ENCODE results near the gene KRTAP2-3. TPM values are rescaled to one million over a fixed set of nuclear protein-coding genes. Genes with fewer than 3 reads are reported as not detected.
A peak's percentile ranks its signal among the peaks of the same experiment; 100 is the strongest.
"Not testable (repeated sequence)": the region's sequence is repeated elsewhere in the genome, so short reads cannot be mapped to it uniquely, and the experiment has no call there.

The KRTAP2-3 gene
- total RNA-seq, result under 1 TPM in 1 of 8 experiments, not detected in 7; 0.33 TPM

DNA sequence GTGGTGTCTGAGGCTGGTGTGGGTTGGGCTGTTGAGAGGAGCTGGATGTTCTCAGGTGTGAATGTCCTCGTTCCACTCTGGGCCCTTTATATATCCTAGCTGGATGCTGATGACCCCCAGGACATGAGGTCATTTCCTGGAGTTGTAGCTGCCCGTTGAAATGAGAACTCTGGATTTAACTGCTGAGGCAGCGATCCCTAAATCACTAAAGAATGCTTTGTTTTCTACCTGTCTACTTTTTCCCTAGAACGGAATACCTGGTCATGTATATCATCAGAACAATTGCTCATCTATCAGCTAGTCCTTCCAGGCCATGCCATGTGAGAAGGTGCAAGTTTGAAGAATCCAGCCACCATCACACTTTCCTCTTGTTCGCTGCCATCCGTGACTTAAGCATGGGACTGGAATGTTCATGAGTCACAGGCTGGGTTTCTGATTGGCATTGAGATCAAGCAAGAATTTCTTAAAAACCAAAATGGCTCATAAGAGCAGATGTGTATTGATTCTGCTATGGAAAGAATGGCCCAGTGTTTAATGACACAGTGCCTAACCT lies at the start of gene KRTAP2-3:
TSS of gene KRTAP2-3 (minus strand) at position 63 of the 553 bp plus-strand sequence. CDS start 64 bp downstream, outside the sequence.
- in situ Hi-C loops (cut with MboI; ENCODE audit: low pct_unique_long_range_greater_than_20kb in 2 of 9, low sequenced_read_pairs in 9 of 9, unreplicated experiment in 9 of 9), result no loop called here
- ATAC-seq (replicated peaks in 6 of 8), result no peak
- whole genome bisulfite sequencing, 10 experiments, result 12 to 100% (median 75%) methylated on average over 1 to 6 of the region's 6 CpGs; no CpG with 5 or more reads in 3 of the 10 experiments
- H3K4me1 ChIP-seq (replicated peaks in 1 of 2), result no peaks in the 10 kb centered on the region
- no peak within 1 kb of the TSS for H3K27ac ChIP-seq
- no peak within 1 kb of the TSS for H3K4me3 ChIP-seq

- H3K4me1 ChIP-seq (replicated peaks in 1 of 2); H3K4me3 ChIP-seq; ATAC-seq (replicated peaks in 6 of 8); H3K27ac ChIP-seq; in situ Hi-C loops (cut with MboI; ENCODE audit: low pct_unique_long_range_greater_than_20kb in 2 of 9, low sequenced_read_pairs in 9 of 9, unreplicated experiment in 9 of 9): not testable (repeated sequence)
- WGBS, 10 experiments, result no CpG with 5 or more reads among the region's 1 CpG
Observed at GRCh38 chr17:41108728-41109386, 48.9 kb upstream of the KRTAP2-3 start.

GRCh38 chr17:41107941-41108450 lies 48.1 kb upstream of the KRTAP2-3 start:
- WGBS, 10 experiments, result 33 to 100% (median 58%) methylated on average over 1 of the region's 1 CpG; no CpG with 5 or more reads in 6 of the 10 experiments
- H3K4me3 ChIP-seq, result no peak overlapping the region

GRCh38 chr17:41105347-41105746 lies 45.4 kb upstream of the KRTAP2-3 start, which contains the start of gene KRTAP4-9:
KRTAP4-9 (plus strand) TSS chr17:41105389; CDS start chr17:41105389, 0 bp downstream.
- H3K4me1 ChIP-seq (replicated peaks in 1 of 2); H3K27ac ChIP-seq; H3K4me3 ChIP-seq; in situ Hi-C loops (cut with MboI; ENCODE audit: low pct_unique_long_range_greater_than_20kb in 2 of 9, low sequenced_read_pairs in 9 of 9, unreplicated experiment in 9 of 9); ATAC-seq (replicated peaks in 6 of 8): not testable (repeated sequence)
- WGBS, 10 experiments, result no CpG with 5 or more reads among the region's 10 CpGs

More at GRCh38 chr17:41107941-41108450, 48.1 kb upstream of the KRTAP2-3 start:
- no peak overlapping the region for H3K27ac ChIP-seq
- H3K4me1 ChIP-seq (replicated peaks in 1 of 2), result no peaks in the 10 kb centered on the region
- in situ Hi-C loops (cut with MboI; ENCODE audit: low pct_unique_long_range_greater_than_20kb in 2 of 9, low sequenced_read_pairs in 9 of 9, unreplicated experiment in 9 of 9), result no loop called here
- ATAC-seq (replicated peaks in 6 of 8), result no peak

DNA sequence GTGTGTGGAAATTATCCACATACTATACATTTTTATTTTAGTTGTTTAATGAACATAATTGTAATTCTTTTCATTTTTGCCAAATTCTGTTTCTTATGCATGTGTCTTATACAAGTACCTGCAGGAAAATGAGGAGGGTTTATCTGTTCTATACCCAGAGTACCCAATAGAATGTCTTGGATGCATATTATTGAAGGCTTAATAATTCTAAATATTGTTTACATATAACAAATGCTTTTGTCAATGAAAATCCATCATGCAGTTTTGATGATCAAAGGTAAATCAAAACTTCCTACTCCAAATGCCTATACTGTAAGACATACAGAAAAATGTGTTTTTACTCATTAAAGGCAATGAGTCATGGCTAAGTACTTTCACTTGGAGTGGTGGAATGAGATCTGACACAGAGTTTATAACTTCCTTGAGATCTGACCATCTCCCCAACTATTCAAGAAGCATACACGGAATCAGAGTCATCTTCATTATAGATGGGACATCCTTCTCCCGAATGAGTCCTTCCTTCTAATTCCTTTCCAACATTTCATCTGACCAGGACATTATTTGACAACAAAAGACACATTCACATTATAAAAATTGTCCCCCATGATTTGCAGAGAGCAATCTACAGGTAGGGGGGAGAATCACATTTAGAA lies 44.6 kb upstream of the KRTAP2-3 start:
- H3K27ac ChIP-seq; H3K4me1 ChIP-seq (replicated peaks in 1 of 2); in situ Hi-C loops (cut with MboI; ENCODE audit: low pct_unique_long_range_greater_than_20kb in 2 of 9, low sequenced_read_pairs in 9 of 9, unreplicated experiment in 9 of 9); H3K4me3 ChIP-seq: not testable (repeated sequence)
- 80 to 100% methylated on average over 1 of the region's 2 CpGs; no CpG with 5 or more reads in 8 of the 10 experiments for WGBS, 10 experiments
- ATAC-seq (replicated peaks in 6 of 8), result peak in 2 of 8 experiments; percentile 49 to 53

GRCh38 chr17:41103896-41104295 lies 44.0 kb upstream of the KRTAP2-3 start:
- no peak overlapping the region for H3K4me3 ChIP-seq
- in situ Hi-C loops (cut with MboI; ENCODE audit: low pct_unique_long_range_greater_than_20kb in 2 of 9, low sequenced_read_pairs in 9 of 9, unreplicated experiment in 9 of 9), result no loop called here
- no peaks in the 10 kb centered on the region for H3K4me1 ChIP-seq (replicated peaks in 1 of 2)
- no peak overlapping the region for H3K27ac ChIP-seq
- 83 to 100% (median 92%) methylated on average over 1 of the region's 1 CpG; no CpG with 5 or more reads in 1 of the 10 experiments for WGBS, 10 experiments
- no peak for ATAC-seq (replicated peaks in 6 of 8)

GRCh38 chr17:41101586-41102259 lies 41.8 kb upstream of the KRTAP2-3 start, which contains the start of gene KRTAP4-16:
KRTAP4-16 (minus strand) TSS chr17:41102209; CDS start chr17:41102209, 0 bp downstream.
- H3K4me3 ChIP-seq, result no peak within 1 kb of the TSS
- in situ Hi-C loops (cut with MboI; ENCODE audit: low pct_unique_long_range_greater_than_20kb in 2 of 9, low sequenced_read_pairs in 9 of 9, unreplicated experiment in 9 of 9), result no loop called here
- no peak within 1 kb of the TSS for H3K27ac ChIP-seq
- WGBS, 10 experiments, result no CpG with 5 or more reads among the region's 10 CpGs
- H3K4me1 ChIP-seq (replicated peaks in 1 of 2), result no peaks in the 10 kb centered on the region
- no peak for ATAC-seq (replicated peaks in 6 of 8)

DNA sequence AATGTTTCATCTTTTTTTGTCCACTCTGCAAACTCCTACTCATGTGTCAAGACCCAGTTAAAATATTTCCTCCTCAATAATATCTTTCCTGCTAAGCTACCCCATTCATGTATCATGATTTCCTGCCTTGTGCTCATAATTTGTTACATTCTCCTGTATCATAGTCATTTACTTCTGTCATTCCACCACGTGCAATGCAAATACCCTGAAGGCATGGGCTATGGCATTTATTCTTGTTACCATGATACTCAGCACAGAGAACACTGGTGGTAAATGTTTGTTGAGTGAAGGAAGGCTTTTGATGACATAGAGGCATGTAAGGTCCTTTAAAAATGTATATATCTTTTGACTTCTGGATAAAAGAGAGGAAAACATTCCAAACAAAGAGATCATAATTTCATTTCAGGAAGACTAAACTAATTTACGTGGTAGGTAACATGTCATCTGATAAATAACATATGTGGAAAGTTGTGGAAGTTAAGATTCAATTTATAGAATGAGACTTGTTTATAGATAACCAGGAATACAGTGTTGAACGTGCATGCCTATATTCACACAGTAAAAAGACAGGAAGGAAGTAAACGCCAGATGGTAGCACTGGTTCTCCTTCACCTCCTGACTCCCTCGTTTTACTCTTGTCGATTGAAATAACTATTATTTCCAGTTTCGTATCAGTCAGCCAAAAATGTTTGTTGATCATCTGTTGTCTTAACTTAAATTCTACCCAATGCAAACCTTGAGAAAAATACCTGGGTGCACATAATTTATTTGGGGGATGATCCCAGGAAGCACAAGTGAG lies 40.0 kb upstream of the KRTAP2-3 start:
- H3K27ac ChIP-seq; H3K4me1 ChIP-seq (replicated peaks in 1 of 2); H3K4me3 ChIP-seq; in situ Hi-C loops (cut with MboI; ENCODE audit: low pct_unique_long_range_greater_than_20kb in 2 of 9, low sequenced_read_pairs in 9 of 9, unreplicated experiment in 9 of 9): not testable (repeated sequence)
- 48 to 100% (median 77%) methylated on average over 1 to 7 of the region's 7 CpGs for WGBS, 10 experiments
- ATAC-seq (replicated peaks in 6 of 8), result peak in 3 of 8 experiments; percentile 32 to 85 (median 78)

GRCh38 chr17:41098481-41098880 lies 38.6 kb upstream of the KRTAP2-3 start:
- no peak overlapping the region for H3K4me3 ChIP-seq
- H3K27ac ChIP-seq, result no peak overlapping the region
- WGBS, 10 experiments, result 47 to 86% (median 78%) methylated on average over 2 to 6 of the region's 6 CpGs
- no peaks in the 10 kb centered on the region for H3K4me1 ChIP-seq (replicated peaks in 1 of 2)
- ATAC-seq (replicated peaks in 6 of 8), result no peak
- in situ Hi-C loops (cut with MboI; ENCODE audit: low pct_unique_long_range_greater_than_20kb in 2 of 9, low sequenced_read_pairs in 9 of 9, unreplicated experiment in 9 of 9), result no loop called here

GRCh38 chr17:41098042-41098441 lies 38.1 kb upstream of the KRTAP2-3 start, which contains the start of gene KRTAP4-8:
KRTAP4-8 (minus strand) TSS chr17:41098142; CDS start chr17:41098084, 58 bp downstream.
- H3K27ac ChIP-seq, result no peak within 1 kb of the TSS
- ATAC-seq (replicated peaks in 6 of 8), result no peak
- no peak within 1 kb of the TSS for H3K4me3 ChIP-seq
- in situ Hi-C loops (cut with MboI; ENCODE audit: low pct_unique_long_range_greater_than_20kb in 2 of 9, low sequenced_read_pairs in 9 of 9, unreplicated experiment in 9 of 9), result no loop called here
- 37 to 78% (median 57%) methylated on average over 1 to 4 of the region's 4 CpGs; no CpG with 5 or more reads in 4 of the 10 experiments for WGBS, 10 experiments
- H3K4me1 ChIP-seq (replicated peaks in 1 of 2), result no peaks in the 10 kb centered on the region

DNA sequence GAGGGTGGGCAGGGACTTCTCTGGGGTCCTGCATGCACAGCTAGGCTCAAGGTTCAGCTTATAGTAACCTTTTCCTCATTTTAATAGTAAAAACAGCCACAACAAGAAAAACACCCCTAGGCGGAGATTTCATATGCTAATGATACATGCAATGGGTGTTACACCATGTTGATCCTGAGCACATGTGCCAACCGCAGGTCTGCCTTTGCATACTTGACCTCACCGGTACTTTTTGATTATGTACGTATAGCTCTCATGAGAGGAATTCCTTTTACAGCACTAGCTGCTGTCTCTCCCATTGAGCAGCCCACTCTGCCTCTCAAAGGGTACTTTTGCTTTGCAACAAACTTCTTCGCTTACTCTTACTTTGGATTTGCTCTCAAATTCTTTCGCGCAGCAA lies 36.1 kb upstream of the KRTAP2-3 start:
- in situ Hi-C loops (cut with MboI; ENCODE audit: low pct_unique_long_range_greater_than_20kb in 2 of 9, low sequenced_read_pairs in 9 of 9, unreplicated experiment in 9 of 9), result no loop called here
- H3K4me1 ChIP-seq (replicated peaks in 1 of 2), result no peaks in the 10 kb centered on the region
- no peak overlapping the region for H3K4me3 ChIP-seq
- WGBS, 10 experiments, result 40 to 100% (median 84%) methylated on average over 2 to 7 of the region's 7 CpGs; no CpG with 5 or more reads in 2 of the 10 experiments
- ATAC-seq (replicated peaks in 6 of 8), result peak in 3 of 8 experiments; percentile 92 to 99 (median 99)
- no peak overlapping the region for H3K27ac ChIP-seq

DNA sequence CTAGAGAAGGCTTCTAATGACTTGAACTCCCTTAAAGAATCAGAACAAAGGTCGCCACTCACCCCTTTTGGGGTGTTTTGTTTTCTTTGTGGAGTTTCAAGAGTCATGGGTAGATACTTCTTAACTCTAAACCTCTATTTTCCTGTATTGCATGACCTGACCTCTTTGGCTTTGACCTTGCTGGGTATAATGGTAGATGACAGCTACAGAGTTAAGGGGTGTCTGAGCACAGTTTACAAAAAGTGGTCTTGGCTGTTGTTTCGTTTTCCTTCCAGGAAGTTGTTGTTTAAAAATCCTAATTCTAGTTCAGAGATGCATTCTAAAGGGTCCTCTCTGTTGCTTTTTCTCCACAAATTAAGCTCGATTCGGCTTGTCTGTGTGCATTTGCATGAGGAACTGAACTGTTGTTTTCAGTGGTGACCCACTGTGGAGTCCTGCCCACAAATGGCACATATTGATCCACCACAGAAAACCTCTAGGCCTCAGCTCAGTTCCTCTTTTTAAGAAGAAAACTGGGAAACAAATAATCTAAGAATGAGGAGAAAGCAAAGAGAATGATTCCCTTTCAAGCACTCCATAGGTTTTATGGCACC lies 28.9 kb upstream of the KRTAP2-3 start:
- in situ Hi-C loops (cut with MboI; ENCODE audit: low pct_unique_long_range_greater_than_20kb in 2 of 9, low sequenced_read_pairs in 9 of 9, unreplicated experiment in 9 of 9); ATAC-seq (replicated peaks in 6 of 8); H3K4me3 ChIP-seq; H3K4me1 ChIP-seq (replicated peaks in 1 of 2); H3K27ac ChIP-seq: not testable (repeated sequence)
- WGBS, 10 experiments, result 0 to 100% (median 40%) methylated on average over 1 to 4 of the region's 4 CpGs; no CpG with 5 or more reads in 4 of the 10 experiments
